Peyer's patch (tissue), 4 donors: Measurements from ENCODE around the gene PLEKHM3. TPM values are rescaled to one million over a fixed set of nuclear protein-coding genes. Genes with fewer than 3 reads are reported as not detected.
A peak's percentile ranks its signal among the peaks of the same experiment; 100 is the strongest.

ENCODE experiments used
- DNase-seq, 3 donors: peaks; one replicate each; pipeline ENCODE4 v3.0.0-alpha.2; 2017 to 2019
- H3K27ac ChIP-seq, 4 donors: fragments of 200-600 bp; sonication (generic); one replicate each; pipeline ENCODE4 v1.5.1; 2016 to 2019
- H3K27me3 ChIP-seq, 2 donors: fragments of 200-600 bp; sonication (generic); one replicate each; pipeline ENCODE4 v1.5.1; 2019
- H3K36me3 ChIP-seq, 3 donors: fragments of 200-600 bp; sonication (generic); one replicate each; pipeline ENCODE4 v1.5.1; 2016 to 2019
- H3K4me1 ChIP-seq, 4 donors: fragments of 200-600 bp; sonication (generic); one replicate each; pipeline ENCODE4 v1.5.1; 2016 to 2019
- H3K4me3 ChIP-seq, 4 donors: fragments of 200-600 bp; sonication (generic); 1 replicate in 3 of 4; 2 replicates in 1 of 4; pipeline ENCODE4 v1.5.1; 2016 to 2019; ENCODE audit warnings: mild to moderate bottlenecking in 1 of 4
- H3K9me3 ChIP-seq, 4 donors: fragments of 200-600 bp; sonication (generic); one replicate each; pipeline ENCODE4 v1.5.1; 2016 to 2019; ENCODE audit warnings: mild to moderate bottlenecking in 1 of 4
- CTCF ChIP-seq, 6 experiments: fragments of 450-650 bp in 4 of 6; fragments of 200-600 bp in 2 of 6; sonication (generic) in 1 of 6; IDR thresholded peaks; one replicate each; pipeline ENCODE4 v1.5.1; 2017 to 2019; ENCODE audit warnings: antibody characterized with exemption in 6 of 6, mild to moderate bottlenecking in 3 of 6, moderate library complexity in 1 of 6
- POLR2A ChIP-seq, 2 donors: fragments of 450-650 bp; IDR thresholded peaks; one replicate each; pipeline ENCODE4 v1.5.1; 2017; ENCODE audit warnings: antibody characterized with exemption in 2 of 2, mild to moderate bottlenecking in 2 of 2, moderate library complexity in 2 of 2
- total RNA-seq, 4 donors: library from RNA; depleted of rRNA; stranded (reverse); fragments of >200 nt; gene quantifications; one replicate each; pipeline ENCODE4 v1.1.0, GENCODE V29; 2016

The PLEKHM3 gene
- total RNA-seq, 4 donors from 2014 or later, result 14.4 to 45.4 (median 22.7) TPM

- H3K27ac ChIP-seq, result peak overlapping the region in 1 of 4 donors; percentile 27
- no peaks in the 10 kb centered on the region for H3K27me3 ChIP-seq
- TF ChIP-seq POLR2A (IDR thresholded peaks at IDR 0.05) (no peak), CTCF (IDR thresholded peaks at IDR 0.05) (no peak)
- DNase-seq, result no peak
- no peak overlapping the region for H3K4me3 ChIP-seq
- H3K36me3 ChIP-seq, result peaks cover 0 to 8% (median 0%) of the 10 kb centered on the region in 3 donors
- peaks cover 0 to 20% (median 0%) of the 10 kb centered on the region in 4 donors for H3K4me1 ChIP-seq
- H3K9me3 ChIP-seq, result no peaks in the 10 kb centered on the region
Measured at GRCh38 chr2:207825045-207825954, 200.0 kb downstream of the PLEKHM3 start.

- Histone ChIP-seq H3K9me3 (no peaks in the 10 kb centered on the region), H3K27ac (no peak overlapping the region), H3K4me1 (peaks cover 0 to 23% (median 0%) of the 10 kb centered on the region in 4 donors), H3K36me3 (peaks cover 0 to 8% (median 0%) of the 10 kb centered on the region in 3 donors), H3K4me3 (no peak overlapping the region), H3K27me3 (no peaks in the 10 kb centered on the region)
- no peak for DNase-seq
- TF ChIP-seq POLR2A (IDR thresholded peaks at IDR 0.05), result no peak
- TF ChIP-seq CTCF (IDR thresholded peaks at IDR 0.05), result no peak
Measured at GRCh38 chr2:207823865-207824264, 201.5 kb downstream of the PLEKHM3 start.

GRCh38 chr2:207819839-207820784, 205.2 kb downstream of the PLEKHM3 start:
- TF ChIP-seq POLR2A (IDR thresholded peaks at IDR 0.05) (peak in 1 of 2 donors; percentile 39), CTCF (IDR thresholded peaks at IDR 0.05) (no peak)
- H3K4me3 ChIP-seq, result peak overlapping the region in 2 of 4 donors; percentile 7 to 26
- H3K27me3 ChIP-seq, result no peaks in the 10 kb centered on the region
- no peaks in the 10 kb centered on the region for H3K36me3 ChIP-seq
- H3K4me1 ChIP-seq, result peaks cover 0 to 31% (median 2%) of the 10 kb centered on the region in 4 donors
- no peaks in the 10 kb centered on the region for H3K9me3 ChIP-seq
- peak in 2 of 3 donors; percentile 84 to 89 for DNase-seq
- peak overlapping the region in 3 of 4 donors; percentile 71 to 91 (median 83) for H3K27ac ChIP-seq

GRCh38 chr2:207819021-207819797, 206.1 kb downstream of the PLEKHM3 start:
- peaks cover 0 to 23% (median 2%) of the 10 kb centered on the region in 4 donors for H3K4me1 ChIP-seq
- no peaks in the 10 kb centered on the region for H3K27me3 ChIP-seq
- H3K36me3 ChIP-seq, result no peaks in the 10 kb centered on the region
- H3K27ac ChIP-seq, result peak overlapping the region in 3 of 4 donors; percentile 66 to 91 (median 83)
- H3K9me3 ChIP-seq, result no peaks in the 10 kb centered on the region
- TF ChIP-seq CTCF (IDR thresholded peaks at IDR 0.05) (no peak), POLR2A (IDR thresholded peaks at IDR 0.05) (peak in 1 of 2 donors; percentile 31)
- DNase-seq, result no peak
- peak overlapping the region in 1 of 4 donors; percentile 7 for H3K4me3 ChIP-seq

GRCh38 chr2:207816546-207816945, 208.8 kb downstream of the PLEKHM3 start:
- no peak for DNase-seq
- Histone ChIP-seq H3K27ac (peak overlapping the region in 1 of 4 donors; percentile 88), H3K36me3 (no peaks in the 10 kb centered on the region), H3K9me3 (no peaks in the 10 kb centered on the region), H3K27me3 (no peaks in the 10 kb centered on the region), H3K4me1 (peaks cover 0 to 23% (median 2%) of the 10 kb centered on the region in 4 donors), H3K4me3 (no peak overlapping the region)
- no peak for TF ChIP-seq POLR2A (IDR thresholded peaks at IDR 0.05)
- no peak for TF ChIP-seq CTCF (IDR thresholded peaks at IDR 0.05)
